CD14-positive monocyte (primary cell): ENCODE data around the gene PIK3R6. TPM values are rescaled to one million over a fixed set of nuclear protein-coding genes. Genes with fewer than 3 reads are reported as not detected.

Experiments
- DNase-seq, 3 donors: peaks; one replicate each; pipeline ENCODE4 v3.0.0-alpha.2; 2011 to 2022
- H2AFZ ChIP-seq: 2 replicates; pipeline ENCODE4 v1.6.0; 2012; ENCODE audit warnings: mild to moderate bottlenecking, low read depth, low read length, inconsistent platforms; ENCODE audit not compliant: insufficient read depth, poor library complexity, severe bottlenecking
- H3K27ac ChIP-seq, 2 donors: 1 replicate in 1 of 2; 2 replicates in 1 of 2; pipeline ENCODE4 v1.5.1; 2012 to 2013; ENCODE audit warnings: low read length in 2 of 2, control low read depth in 1 of 2, inconsistent platforms in 1 of 2, low read depth in 1 of 2, mild to moderate bottlenecking in 1 of 2
- H3K27me3 ChIP-seq, 2 donors: one replicate each; pipeline versions ENCODE4 v1.6.0 to v1.6.1; 2011 to 2013; ENCODE audit warnings: low read length in 2 of 2; ENCODE audit not compliant: control insufficient read depth in 2 of 2, insufficient read depth in 2 of 2
- H3K36me3 ChIP-seq, 2 donors: replicated peaks in 1 of 2; 1 replicate in 1 of 2; 2 replicates in 1 of 2; pipeline versions ENCODE4 v1.5.1 to v1.6.1; 2012 to 2013; ENCODE audit warnings: low read length in 2 of 2, control low read depth in 1 of 2, inconsistent platforms in 1 of 2, mild to moderate bottlenecking in 1 of 2; ENCODE audit not compliant: insufficient read depth in 2 of 2, control insufficient read depth in 1 of 2
- H3K4me1 ChIP-seq, 2 donors: 1 replicate in 1 of 2; 2 replicates in 1 of 2; pipeline versions ENCODE4 v1.5.1 to v1.6.1; 2012 to 2013; ENCODE audit warnings: low read length in 2 of 2, control low read depth in 1 of 2, inconsistent platforms in 1 of 2, mild to moderate bottlenecking in 1 of 2, moderate library complexity in 1 of 2; ENCODE audit not compliant: insufficient read depth in 2 of 2, control insufficient read depth in 1 of 2
- H3K4me2 ChIP-seq: replicated peaks from 2 replicates; pipeline ENCODE3; 2012; ENCODE audit warnings: low read length, moderate library complexity, mild to moderate bottlenecking; ENCODE audit not compliant: poor library complexity, severe bottlenecking; ENCODE audit errors: extremely low read depth
- H3K4me3 ChIP-seq, 3 experiments: fragments of 200-600 bp in 1 of 3; sonication (generic) in 1 of 3; replicated peaks in 1 of 3; 1 replicate in 2 of 3; 2 replicates in 1 of 3; pipeline ENCODE4 v1.5.1; 2011 to 2013; ENCODE audit warnings: low read length in 3 of 3, mild to moderate bottlenecking in 3 of 3, control low read depth in 2 of 3, low read depth in 2 of 3, inconsistent platforms in 1 of 3, moderate library complexity in 1 of 3
- H3K79me2 ChIP-seq: 2 replicates; pipeline ENCODE4 v1.6.0; 2012; ENCODE audit warnings: mild to moderate bottlenecking, control low read depth, inconsistent platforms, low read length, moderate library complexity; ENCODE audit not compliant: insufficient read depth
- H3K9ac ChIP-seq: 2 replicates; pipeline ENCODE4 v1.6.0; 2017; ENCODE audit warnings: low read length, mild to moderate bottlenecking; ENCODE audit not compliant: insufficient read depth, poor library complexity, severe bottlenecking
- H3K9me3 ChIP-seq, 2 donors: replicated peaks in 1 of 2; 1 replicate in 1 of 2; 2 replicates in 1 of 2; pipeline versions ENCODE4 v1.5.1 to v1.6.1; 2012 to 2013; ENCODE audit warnings: low read length in 2 of 2, control low read depth in 1 of 2; ENCODE audit not compliant: control insufficient read depth in 1 of 2, insufficient read depth in 1 of 2
- H4K20me1 ChIP-seq: 2 replicates; pipeline ENCODE4 v1.6.0; 2012; ENCODE audit warnings: mild to moderate bottlenecking, low read length, control low read depth, moderate library complexity; ENCODE audit not compliant: insufficient read depth
- H3K27ac Mint-ChIP-seq, 7 donors: one replicate each; pipeline ENCODE4 v1.8.0; 2020; ENCODE audit warnings: mild to moderate bottlenecking in 7 of 7, mixed read lengths in 7 of 7, moderate library complexity in 6 of 7, inconsistent platforms in 2 of 7
- H3K27me3 Mint-ChIP-seq, 3 donors: one replicate each; pipeline ENCODE4 v1.8.0; 2021 to 2022; ENCODE audit warnings: low read depth in 3 of 3, mild to moderate bottlenecking in 3 of 3, mixed read lengths in 3 of 3, moderate library complexity in 3 of 3, inconsistent platforms in 1 of 3
- H3K36me3 Mint-ChIP-seq, 2 donors: one replicate each; pipeline ENCODE4 v1.8.0; 2020; ENCODE audit warnings: mixed read lengths in 2 of 2, inconsistent platforms in 1 of 2, mild to moderate bottlenecking in 1 of 2
- H3K4me1 Mint-ChIP-seq: one replicate; pipeline ENCODE4 v1.8.0; 2020; ENCODE audit warnings: mild to moderate bottlenecking, mixed read lengths
- H3K4me3 Mint-ChIP-seq, 2 donors: one replicate each; pipeline ENCODE4 v1.8.0; 2020; ENCODE audit warnings: mild to moderate bottlenecking in 2 of 2, mixed read lengths in 2 of 2, moderate library complexity in 1 of 2
- H3K9me3 Mint-ChIP-seq, 7 donors: one replicate each; pipeline ENCODE4 v1.8.0; 2020 to 2022; ENCODE audit warnings: mixed read lengths in 7 of 7, mild to moderate bottlenecking in 6 of 7, moderate library complexity in 6 of 7, inconsistent platforms in 2 of 7
- WGBS: methylation state at CpG from one replicate; pipeline ENCODE4 v1.1.5; 2013; ENCODE audit warnings: missing lambda C conversion rate; ENCODE audit not compliant: insufficient coverage; 5-methylcytosine and 5-hydroxymethylcytosine counted together
- intact Hi-C, 2 donors: fragments of 100-400 bp; cut with micrococcal nuclease; formaldehyde crosslinking; loops; one replicate each; pipeline versions ENCODE4 v1.15.0 to v1.15.1; 2023
- polyA plus RNA-seq, 3 donors: library from polyadenylated mRNA; depleted of rRNA in 1 of 3; unstranded in 2 of 3; stranded (reverse) in 1 of 3; fragments of 300-500 nt in 2 of 3; fragments of >200 nt in 1 of 3; fragmentation: Illumina TruSeq in 2 of 3; gene quantifications; 1 replicate in 2 of 3; 2 replicates in 1 of 3; pipeline ENCODE4 v1.2.3, GENCODE V29; 2012 to 2021
- TF ChIP-seq, protein P1 (sequence below): fragments of 200-600 bp; IDR thresholded peaks from one replicate; pipeline ENCODE4 v1.8.0; 2022; ENCODE audit warnings: antibody characterized with exemption, mild to moderate bottlenecking

The PIK3R6 gene
- polyA plus RNA-seq, 3 donors: 3.6 to 23.3 (median 5.8) TPM

DNA sequence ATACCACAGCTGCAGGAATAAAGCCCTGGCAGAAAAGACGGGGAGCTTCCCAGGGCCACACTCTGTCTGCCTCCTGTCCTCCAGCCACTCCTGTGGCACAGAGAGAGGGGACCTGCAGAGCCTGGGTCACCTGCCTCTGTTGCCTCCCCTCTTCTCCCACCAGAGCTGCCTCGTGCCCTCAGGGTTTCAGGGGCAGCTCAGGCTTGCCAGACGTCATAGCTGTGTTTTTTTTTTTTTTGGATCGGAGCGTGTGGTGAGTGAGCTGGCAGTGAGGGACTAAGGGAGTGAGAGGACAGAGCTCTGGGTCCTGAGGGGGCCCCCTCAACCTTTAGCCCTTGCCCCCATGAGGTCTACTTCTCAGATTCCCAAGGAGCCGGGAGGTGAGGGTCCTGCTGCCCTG, 2.1 kb downstream of the PIK3R6 start:
- peaks cover 0 to 1% (median 0%) of the 10 kb centered on the region in 3 donors for H3K27me3 Mint-ChIP-seq
- no peaks in the 10 kb centered on the region for H3K9me3 ChIP-seq
- H4K20me1 ChIP-seq: peaks cover 4% of the 10 kb centered on the region
- no peak overlapping the region for H3K4me3 ChIP-seq
- H3K27me3 ChIP-seq: no peaks in the 10 kb centered on the region
- peaks cover 4 to 16% of the 10 kb centered on the region in 2 donors for H3K36me3 ChIP-seq
- H3K9me3 Mint-ChIP-seq: no peaks in the 10 kb centered on the region
- no peak overlapping the region for H3K27ac Mint-ChIP-seq
- TF ChIP-seq, protein P1, sequence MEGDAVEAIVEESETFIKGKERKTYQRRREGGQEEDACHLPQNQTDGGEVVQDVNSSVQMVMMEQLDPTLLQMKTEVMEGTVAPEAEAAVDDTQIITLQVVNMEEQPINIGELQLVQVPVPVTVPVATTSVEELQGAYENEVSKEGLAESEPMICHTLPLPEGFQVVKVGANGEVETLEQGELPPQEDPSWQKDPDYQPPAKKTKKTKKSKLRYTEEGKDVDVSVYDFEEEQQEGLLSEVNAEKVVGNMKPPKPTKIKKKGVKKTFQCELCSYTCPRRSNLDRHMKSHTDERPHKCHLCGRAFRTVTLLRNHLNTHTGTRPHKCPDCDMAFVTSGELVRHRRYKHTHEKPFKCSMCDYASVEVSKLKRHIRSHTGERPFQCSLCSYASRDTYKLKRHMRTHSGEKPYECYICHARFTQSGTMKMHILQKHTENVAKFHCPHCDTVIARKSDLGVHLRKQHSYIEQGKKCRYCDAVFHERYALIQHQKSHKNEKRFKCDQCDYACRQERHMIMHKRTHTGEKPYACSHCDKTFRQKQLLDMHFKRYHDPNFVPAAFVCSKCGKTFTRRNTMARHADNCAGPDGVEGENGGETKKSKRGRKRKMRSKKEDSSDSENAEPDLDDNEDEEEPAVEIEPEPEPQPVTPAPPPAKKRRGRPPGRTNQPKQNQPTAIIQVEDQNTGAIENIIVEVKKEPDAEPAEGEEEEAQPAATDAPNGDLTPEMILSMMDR: no peak
- H3K36me3 Mint-ChIP-seq: peaks cover 25 to 31% of the 10 kb centered on the region in 2 donors
- H3K4me3 Mint-ChIP-seq: no peak overlapping the region
- WGBS: 70% methylated on average over 2 of the region's 6 CpGs
- H3K4me1 Mint-ChIP-seq: peaks cover 79% of the 10 kb centered on the region
- no peak overlapping the region for H3K4me2 ChIP-seq
- no peak overlapping the region for H3K9ac ChIP-seq
- peaks cover 60% of the 10 kb centered on the region for H3K79me2 ChIP-seq
- intact Hi-C loops: no loop called here
- DNase-seq: no peak
- peaks cover 62 to 74% of the 10 kb centered on the region in 2 donors for H3K4me1 ChIP-seq
- no peak overlapping the region for H3K27ac ChIP-seq
- no peak overlapping the region for H2AFZ ChIP-seq

DNA sequence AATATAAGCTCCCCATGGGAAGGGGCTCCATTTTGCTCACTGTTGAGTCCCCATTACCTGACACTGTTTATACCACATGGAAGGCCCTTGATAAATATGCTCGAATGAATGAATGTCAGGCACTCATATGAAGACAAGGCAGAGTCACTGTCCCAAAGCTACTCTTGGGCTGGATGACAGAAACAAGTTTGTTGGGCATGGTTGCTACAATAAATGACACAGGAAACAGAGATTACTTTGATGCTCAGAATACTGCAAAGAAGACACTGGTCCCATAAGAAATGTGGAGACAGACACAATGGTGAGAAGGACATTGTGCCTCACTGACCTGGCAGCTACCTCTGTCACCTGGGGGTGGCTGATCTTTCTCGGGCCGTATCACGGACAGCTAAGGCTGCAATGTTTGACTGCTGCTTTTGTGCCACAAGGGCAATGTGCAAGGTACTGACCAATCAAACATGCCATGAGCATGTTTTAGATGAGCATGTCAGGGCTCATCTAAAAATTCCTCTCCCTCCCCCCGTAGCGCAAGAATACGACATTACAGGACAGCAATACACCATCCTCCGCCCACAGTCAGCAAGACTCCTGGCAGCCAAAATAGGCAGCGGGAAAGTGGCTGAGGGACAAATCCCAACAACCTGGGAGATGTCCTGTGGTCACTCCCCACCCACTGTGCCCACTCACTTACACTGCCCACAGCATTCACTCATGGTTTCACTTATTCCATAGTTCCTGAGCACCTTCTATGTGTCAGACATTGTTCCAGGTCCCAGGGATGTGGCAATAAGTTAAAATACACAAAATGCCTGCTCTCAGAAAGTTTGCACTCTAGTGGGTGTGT, 5.0 kb downstream of the PIK3R6 start:
- H3K4me2 ChIP-seq: no peak overlapping the region

More for the DNA sequence above, 5.0 kb downstream of the PIK3R6 start:
- Histone ChIP-seq H3K27me3 (no peaks in the 10 kb centered on the region), H3K9ac (no peak overlapping the region), H3K36me3 (peaks cover 4 to 16% of the 10 kb centered on the region in 2 donors), H3K79me2 (peaks cover 60% of the 10 kb centered on the region), H3K4me1 (peaks cover 77 to 81% of the 10 kb centered on the region in 2 donors), H4K20me1 (peaks cover 4% of the 10 kb centered on the region), H3K9me3 (no peaks in the 10 kb centered on the region), H3K27ac (peak overlapping the region; percentile 7 to 82), H3K4me3 (no peak overlapping the region), H2AFZ (no peak overlapping the region)
- DNase-seq: no peak
- intact Hi-C loops: no loop called here
- peak overlapping the region; percentile 3 to 94 (median 78) for H3K27ac Mint-ChIP-seq
- H3K27me3 Mint-ChIP-seq: peaks cover 0 to 1% (median 0%) of the 10 kb centered on the region in 3 donors
- 88% methylated on average over 8 of the region's 9 CpGs for WGBS
- H3K4me1 Mint-ChIP-seq: peaks cover 87% of the 10 kb centered on the region
- TF ChIP-seq, protein P1: no peak
- H3K9me3 Mint-ChIP-seq: peaks cover 0 to 3% (median 0%) of the 10 kb centered on the region in 7 donors
- peaks cover 25 to 35% of the 10 kb centered on the region in 2 donors for H3K36me3 Mint-ChIP-seq
- no peak overlapping the region for H3K4me3 Mint-ChIP-seq
